ENCODE data around the gene RAB3IL1.

DNA sequence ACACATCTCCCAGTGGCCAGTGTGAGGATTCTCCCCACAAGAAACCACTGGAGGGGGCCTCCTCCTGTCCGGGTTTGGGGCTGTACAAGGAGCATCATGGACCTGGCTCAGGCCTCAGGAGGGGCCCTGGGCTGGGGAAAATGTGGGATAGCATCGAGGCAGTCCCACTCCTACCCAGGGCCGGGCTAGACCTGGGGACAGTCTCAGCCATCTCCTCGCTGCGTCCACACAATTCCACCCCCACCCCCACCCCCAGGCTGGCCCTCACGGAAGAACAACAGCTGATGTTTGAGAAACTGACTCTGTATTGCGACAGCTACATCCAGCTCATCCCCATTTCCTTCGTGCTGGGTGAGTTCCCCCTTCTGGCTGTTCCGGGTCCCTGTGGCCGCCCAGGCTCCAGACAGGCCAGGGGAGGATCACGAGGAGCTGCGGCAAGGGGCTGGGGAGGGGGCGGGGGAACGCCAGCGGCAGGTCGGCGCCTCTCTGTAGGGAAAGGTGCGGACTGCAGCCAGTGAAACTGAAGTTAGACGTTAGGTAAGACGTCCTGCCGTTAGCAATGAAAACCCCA, 37.6 kb upstream of the RAB3IL1 start:
- TF ChIP-seq POLR2AphosphoS5 (IDR thresholded peaks at IDR 0.05): peak in 1 of 3 donors; percentile 19
- TF ChIP-seq, protein P1, sequence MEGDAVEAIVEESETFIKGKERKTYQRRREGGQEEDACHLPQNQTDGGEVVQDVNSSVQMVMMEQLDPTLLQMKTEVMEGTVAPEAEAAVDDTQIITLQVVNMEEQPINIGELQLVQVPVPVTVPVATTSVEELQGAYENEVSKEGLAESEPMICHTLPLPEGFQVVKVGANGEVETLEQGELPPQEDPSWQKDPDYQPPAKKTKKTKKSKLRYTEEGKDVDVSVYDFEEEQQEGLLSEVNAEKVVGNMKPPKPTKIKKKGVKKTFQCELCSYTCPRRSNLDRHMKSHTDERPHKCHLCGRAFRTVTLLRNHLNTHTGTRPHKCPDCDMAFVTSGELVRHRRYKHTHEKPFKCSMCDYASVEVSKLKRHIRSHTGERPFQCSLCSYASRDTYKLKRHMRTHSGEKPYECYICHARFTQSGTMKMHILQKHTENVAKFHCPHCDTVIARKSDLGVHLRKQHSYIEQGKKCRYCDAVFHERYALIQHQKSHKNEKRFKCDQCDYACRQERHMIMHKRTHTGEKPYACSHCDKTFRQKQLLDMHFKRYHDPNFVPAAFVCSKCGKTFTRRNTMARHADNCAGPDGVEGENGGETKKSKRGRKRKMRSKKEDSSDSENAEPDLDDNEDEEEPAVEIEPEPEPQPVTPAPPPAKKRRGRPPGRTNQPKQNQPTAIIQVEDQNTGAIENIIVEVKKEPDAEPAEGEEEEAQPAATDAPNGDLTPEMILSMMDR (IDR thresholded peaks at IDR 0.05): peak in 1 of 2 donors; percentile 19
- TF ChIP-seq POLR2A (IDR thresholded peaks at IDR 0.05): peak in 1 of 2 donors; percentile 33
